HG02623 (cell line): Measurements from ENCODE around the gene RSL1D1.
A peak's percentile ranks its signal among the peaks of the same experiment; 100 is the strongest.

Experiments
- ATAC-seq: cut with Tn5 transposase; IDR thresholded peaks from one replicate; pipeline ENCODE4 v1.9.1; 2021; ENCODE audit warnings: moderate library complexity; ENCODE audit not compliant: unreplicated experiment

Gene RSL1D1

GRCh38 chr16:11851294-11852091 lies at the start of gene RSL1D1:
TSS of gene RSL1D1 (minus strand) at chr16:11851542. CDS start at chr16:11851512, 30 bp downstream.
- ATAC-seq = peak; percentile 80

- ATAC-seq = no peak
Measured at GRCh38 chr16:11901091-11901490, 49.7 kb upstream of the RSL1D1 start.

- no peak for ATAC-seq
Measured at GRCh38 chr16:11896486-11897176, 45.3 kb upstream of the RSL1D1 start.

- no peak for ATAC-seq
Measured at GRCh38 chr16:11893571-11893970, 42.2 kb upstream of the RSL1D1 start.

GRCh38 chr16:11892761-11893160 lies 41.4 kb upstream of the RSL1D1 start:
- no peak for ATAC-seq

- ATAC-seq = no peak
Measured at GRCh38 chr16:11890231-11890965, 39.1 kb upstream of the RSL1D1 start.

- ATAC-seq = no peak
Measured at GRCh38 chr16:11886881-11887280, 35.5 kb upstream of the RSL1D1 start.

GRCh38 chr16:11884035-11884434 lies 32.7 kb upstream of the RSL1D1 start:
- no peak for ATAC-seq

- ATAC-seq = no peak
Measured at GRCh38 chr16:11880007-11880406, 28.7 kb upstream of the RSL1D1 start.

- no peak for ATAC-seq
Measured at GRCh38 chr16:11877374-11877773, 26.0 kb upstream of the RSL1D1 start.

- no peak for ATAC-seq
Measured at GRCh38 chr16:11876306-11876705, 25.0 kb upstream of the RSL1D1 start.

- ATAC-seq = no peak
Measured at GRCh38 chr16:11875721-11876120, 24.4 kb upstream of the RSL1D1 start.

- ATAC-seq = no peak
Measured at GRCh38 chr16:11871193-11871592, 19.9 kb upstream of the RSL1D1 start.

GRCh38 chr16:11870399-11870798 lies 19.1 kb upstream of the RSL1D1 start:
- no peak for ATAC-seq

- no peak for ATAC-seq
Measured at GRCh38 chr16:11869353-11870228, 18.2 kb upstream of the RSL1D1 start.

GRCh38 chr16:11868412-11868980 lies 17.2 kb upstream of the RSL1D1 start:
- no peak for ATAC-seq

GRCh38 chr16:11862489-11862888 lies 11.1 kb upstream of the RSL1D1 start:
- ATAC-seq = no peak

- ATAC-seq = no peak
Measured at GRCh38 chr16:11857161-11857560, 5.8 kb upstream of the RSL1D1 start.

GRCh38 chr16:11852092-11852809 lies 909 bp upstream of the RSL1D1 start:
- no peak for ATAC-seq

- ATAC-seq = no peak
Measured at GRCh38 chr16:11848842-11849241, 2.5 kb downstream of the RSL1D1 start.
